NCI-H2029 treated with DMSO at 0.1 percent for 48 hours (cell line): ENCODE measurements around the gene SP6.

Experiments
- DNase-seq: peaks from one replicate; lab custom pipeline; 2025; lab: John Stamatoyannopoulos, UW

Gene SP6

GRCh38 chr17:47850692-47851573 is at the start of gene SP6:
TSS of gene SP6 (minus strand) at chr17:47851163. CDS start at chr17:47848429, 2,734 bp downstream.
- DNase-seq, result peak; percentile 43

- no peak for DNase-seq
Observed at GRCh38 chr17:47899643-47900042, 48.7 kb upstream of the SP6 start.

DNA sequence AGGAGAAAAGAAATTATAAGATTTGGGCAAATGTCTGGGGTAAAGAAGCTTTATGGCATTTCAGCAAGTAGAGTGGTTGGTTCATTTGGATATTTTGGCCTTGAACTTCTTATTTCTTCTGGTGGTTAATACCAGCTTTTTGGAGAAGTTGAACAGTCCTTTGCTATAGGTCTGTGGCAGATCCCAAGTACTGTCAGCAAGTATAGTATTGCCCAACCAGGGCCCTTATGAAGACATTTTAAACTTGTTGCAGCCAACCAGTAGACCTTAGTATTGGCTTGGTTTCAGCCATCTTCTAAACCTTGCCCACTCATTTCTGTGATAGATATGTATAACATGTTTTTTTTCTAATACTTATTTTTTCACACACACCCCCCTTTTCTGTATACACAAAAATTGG is 47.3 kb upstream of the SP6 start:
- no peak for DNase-seq

- DNase-seq, result no peak
Observed at GRCh38 chr17:47897561-47897960, 46.6 kb upstream of the SP6 start.

DNA sequence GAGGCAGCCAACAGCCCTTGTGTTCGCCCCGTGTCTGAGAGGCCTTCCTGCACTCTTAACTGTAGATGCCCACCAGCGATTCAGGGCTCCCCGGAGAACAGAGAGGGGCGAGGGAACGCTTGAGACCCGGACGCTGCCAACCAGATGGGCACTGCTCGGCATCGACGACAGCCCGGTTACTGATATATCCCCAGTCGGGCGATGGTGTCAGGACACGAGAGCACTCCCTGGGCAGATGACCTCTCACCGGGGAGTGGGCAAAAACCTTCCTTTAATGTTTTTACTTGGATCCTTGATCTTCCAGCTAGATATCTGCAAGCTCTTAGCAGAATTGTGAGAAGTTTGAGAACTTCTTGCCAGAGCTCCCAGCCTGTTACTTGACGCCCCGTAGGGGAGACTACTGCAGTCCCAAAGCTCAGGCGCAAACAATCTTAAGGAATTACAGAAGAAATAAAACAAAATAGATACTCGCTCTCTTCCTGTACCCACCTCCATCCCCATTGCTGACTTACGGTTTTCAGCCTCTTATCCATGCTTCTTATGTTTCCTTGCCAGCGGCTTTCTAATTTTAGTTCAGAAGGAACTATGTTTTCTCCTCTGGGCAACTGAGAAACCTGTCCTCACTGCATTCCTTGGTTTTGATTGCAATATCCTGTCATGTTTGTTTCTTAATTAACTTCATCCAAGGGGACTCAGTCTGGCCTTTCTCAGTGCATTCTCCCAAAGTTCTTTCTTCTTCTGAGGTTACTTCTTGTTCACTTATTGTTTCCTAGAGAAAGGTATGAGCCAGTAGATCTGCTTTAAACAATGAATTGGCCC is 45.9 kb upstream of the SP6 start:
- peak; percentile 25 for DNase-seq

DNA sequence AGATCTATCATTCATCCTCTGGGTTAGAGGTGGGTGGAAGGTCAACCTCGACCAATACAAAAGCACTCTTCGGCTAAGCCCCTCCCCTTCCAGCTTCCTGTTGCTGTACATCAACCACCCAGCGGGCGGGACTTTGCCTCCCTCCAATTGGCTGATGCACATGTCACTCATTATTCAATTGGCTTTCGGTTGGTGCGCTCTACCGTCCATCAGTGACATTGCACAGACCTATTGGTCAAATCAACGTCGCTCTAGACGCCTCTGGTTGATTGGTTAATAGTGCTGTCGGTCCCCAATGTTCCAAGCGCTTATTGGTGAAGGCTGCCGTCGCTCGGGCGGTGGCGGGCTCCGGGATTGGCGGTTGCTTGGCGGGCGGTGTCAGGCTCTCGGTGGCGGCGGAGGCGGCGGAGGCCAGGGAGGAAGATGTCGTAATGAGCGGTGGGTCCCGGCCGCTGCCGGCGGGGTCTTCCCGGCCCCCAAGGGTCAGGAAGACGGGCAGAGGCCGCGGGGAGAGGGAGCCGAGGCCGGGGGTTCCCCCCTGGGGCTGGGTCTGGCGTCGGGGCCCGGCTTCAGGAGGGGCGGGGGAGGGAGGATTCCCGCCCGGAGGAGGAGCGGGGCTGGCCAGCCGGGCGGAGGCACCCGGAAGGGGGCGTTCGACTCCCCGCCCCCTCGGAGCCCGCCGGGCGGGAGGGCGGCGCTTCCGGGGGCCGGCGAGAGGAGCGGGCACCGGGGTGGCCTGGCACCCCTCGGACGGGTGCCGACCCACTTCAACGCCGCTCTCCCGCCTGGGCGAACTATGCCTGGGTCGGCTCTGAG is 45.1 kb upstream of the SP6 start, which contains the start of gene SP2:
Gene SP2 (plus strand): TSS at position 381 of the 816 bp plus-strand sequence. CDS start 51 bp downstream, at position 432.
- peak; percentile 96 for DNase-seq

DNA sequence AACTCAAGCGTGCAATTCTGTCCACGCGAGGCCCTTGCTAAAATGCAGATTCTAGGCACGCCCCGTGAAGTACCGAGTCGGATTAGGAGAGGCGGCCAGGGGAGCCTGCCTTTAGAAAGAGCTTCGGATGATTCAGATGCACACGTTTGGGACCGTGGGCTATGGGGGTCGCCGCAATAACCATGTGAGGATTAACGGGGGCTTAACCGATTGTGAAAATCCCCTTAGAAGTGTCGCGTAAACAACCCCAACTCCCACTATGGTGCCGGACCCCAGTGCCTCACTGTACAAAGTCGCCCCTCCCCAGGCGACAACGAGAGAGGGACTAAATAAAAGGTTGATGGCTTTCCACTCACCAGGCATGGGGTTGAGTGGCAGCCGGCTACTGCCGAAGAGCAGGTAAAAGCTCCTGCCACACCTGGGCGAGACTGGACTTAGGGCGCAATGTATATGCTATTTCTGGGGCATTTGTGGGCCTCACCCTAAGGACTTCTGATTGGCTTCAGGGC is 44.4 kb upstream of the SP6 start:
- DNase-seq, result peak; percentile 3

DNA sequence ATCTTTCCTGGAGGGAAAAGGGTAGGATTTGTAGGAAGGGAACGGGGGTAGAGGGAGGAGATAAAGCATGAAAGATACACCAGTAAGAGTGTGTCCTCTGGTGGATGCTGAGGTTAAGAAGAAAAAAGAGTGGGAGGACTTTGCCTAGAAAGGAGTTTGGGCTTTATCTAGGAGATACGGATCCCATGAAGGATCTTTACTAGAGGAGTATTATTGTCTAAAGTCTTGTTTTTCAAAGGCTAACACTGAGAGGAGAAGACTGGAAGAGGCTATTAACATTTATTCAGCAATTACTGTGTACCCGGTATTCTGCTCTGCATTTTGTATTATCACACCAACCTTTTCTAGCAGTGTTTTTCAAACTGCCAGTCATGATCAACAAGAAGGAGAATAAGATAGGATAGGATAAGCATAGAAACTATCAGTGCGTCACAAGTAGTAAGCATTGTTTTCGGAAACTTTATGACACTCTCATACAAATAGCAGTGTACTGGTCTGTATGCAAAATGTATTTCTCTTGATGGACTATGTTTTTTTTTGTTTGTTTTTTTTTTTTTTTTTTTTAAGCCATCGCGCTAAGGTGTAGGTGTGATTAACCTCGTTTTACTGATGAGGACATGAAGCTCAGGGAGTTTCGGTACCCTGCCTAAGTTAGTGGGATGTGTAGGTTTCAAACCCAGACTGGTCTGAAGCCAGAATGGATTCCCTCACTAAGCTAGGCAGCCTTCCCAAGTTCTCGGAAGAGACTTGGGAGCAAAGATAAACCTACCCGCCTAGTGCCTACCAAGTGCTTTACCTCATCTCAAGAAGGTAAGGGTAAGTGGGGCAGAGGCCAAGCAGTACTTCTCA is 43.8 kb upstream of the SP6 start:
- no peak for DNase-seq

DNA sequence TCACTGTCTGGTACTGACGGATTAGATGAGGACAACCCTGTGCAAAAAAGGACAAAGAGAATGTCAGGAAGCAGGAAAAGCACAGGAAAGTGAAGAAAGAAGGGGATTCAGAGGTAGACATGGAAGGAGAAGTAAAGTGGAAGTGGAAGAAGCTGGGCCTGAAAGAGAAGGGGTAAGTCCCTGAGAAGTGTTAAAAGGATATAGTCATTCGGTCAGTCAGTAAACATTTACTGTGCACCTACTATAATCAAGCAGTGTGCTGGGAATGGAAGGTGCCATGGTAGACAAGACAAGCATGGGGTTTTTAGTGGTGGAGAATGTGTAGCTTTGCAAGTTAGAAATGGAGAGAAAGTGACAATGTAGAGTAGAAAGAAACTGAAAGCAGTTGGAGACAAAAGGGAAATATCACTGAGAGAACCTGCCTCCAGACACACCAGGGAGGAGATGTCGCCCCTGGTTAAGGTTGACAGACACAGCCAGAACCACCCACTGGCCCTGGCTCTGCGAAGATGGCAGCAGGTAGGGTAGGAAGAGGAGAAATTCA is 40.7 kb upstream of the SP6 start:
- DNase-seq, result no peak

DNA sequence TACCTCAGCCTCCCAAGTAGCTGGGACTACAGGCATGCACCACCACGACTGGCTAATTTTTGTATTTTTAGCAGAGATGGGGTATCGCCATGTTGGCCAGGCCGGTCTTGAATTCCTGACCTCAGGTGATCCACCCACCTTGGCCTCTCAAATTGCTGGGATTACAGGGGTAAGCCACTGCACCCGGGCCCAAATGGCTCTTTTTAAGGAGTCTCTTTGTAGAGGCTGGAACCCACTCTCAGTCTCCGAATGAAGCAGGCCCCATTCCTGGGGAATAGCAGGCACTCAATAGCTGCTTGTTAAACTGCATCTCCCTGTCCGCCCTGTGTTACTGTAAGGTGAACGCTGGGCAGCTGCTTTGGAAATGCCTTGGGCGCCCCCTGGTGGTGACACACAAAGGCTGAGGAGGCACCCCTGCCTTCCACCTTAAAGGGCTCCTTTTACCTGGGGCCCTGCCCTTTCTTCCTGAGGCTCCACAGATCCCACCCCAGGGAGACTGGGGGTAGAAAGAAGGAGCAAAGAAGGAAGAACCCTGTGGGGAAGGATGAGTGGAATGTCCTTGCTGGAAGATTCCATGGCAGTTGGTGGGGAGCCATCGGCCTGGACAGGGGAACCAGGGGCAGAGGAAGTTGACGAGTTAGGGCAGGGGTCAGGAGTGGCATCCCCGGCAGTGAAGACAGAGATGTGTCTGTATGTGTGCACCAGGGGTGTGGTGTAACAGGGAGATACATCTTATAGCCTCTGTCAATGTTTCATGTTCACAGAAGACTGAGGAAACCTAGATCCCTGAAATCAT is 39.0 kb upstream of the SP6 start:
- DNase-seq, result peak; percentile 30

GRCh38 chr17:47888293-47888692 is 37.3 kb upstream of the SP6 start:
- DNase-seq, result no peak

GRCh38 chr17:47884905-47885730 is 34.2 kb upstream of the SP6 start:
- no peak for DNase-seq

GRCh38 chr17:47884427-47884740 is 33.4 kb upstream of the SP6 start:
- no peak for DNase-seq

DNA sequence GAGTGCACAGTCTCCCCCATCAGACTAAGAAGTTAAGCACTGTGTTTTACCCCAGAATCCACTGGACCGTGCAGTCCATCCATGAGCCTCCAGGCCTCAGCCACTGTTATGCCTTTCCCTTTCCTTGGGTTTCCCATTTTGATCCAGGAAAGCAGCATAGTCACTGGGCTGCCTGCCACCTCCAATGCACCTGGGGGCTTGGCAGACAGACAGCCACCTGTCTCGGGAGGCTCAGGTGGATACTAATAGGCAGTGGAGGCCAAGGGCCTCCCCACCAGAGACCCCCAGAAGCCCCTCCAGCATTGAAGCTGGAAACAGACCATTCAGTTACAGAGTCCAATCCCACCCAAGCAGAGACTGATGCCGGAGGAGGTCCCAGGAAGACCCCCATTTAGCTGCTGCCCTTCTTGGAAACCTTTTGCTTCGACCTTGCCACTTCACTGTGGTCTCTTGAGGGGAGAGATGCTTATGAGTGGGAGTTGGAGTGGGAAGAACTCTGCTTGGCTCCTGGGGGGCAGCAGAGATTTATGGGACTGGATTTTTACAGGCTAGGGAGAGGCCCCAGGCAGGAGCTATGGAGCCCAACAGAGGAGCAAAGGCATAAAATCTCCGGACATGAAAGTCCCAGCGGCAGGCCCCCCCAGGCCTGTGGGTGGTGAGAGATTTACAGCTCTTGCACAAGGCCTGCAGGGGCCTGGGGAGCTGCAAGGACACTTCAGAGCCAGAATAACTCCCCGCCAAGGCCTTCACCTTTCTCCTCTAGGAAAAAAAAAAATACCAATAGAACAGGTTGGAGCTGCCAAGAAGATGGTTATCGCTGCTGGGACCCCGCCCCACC is 32.8 kb upstream of the SP6 start:
- no peak for DNase-seq

- no peak for DNase-seq
Observed at GRCh38 chr17:47882695-47883588, 32.0 kb upstream of the SP6 start.

DNA sequence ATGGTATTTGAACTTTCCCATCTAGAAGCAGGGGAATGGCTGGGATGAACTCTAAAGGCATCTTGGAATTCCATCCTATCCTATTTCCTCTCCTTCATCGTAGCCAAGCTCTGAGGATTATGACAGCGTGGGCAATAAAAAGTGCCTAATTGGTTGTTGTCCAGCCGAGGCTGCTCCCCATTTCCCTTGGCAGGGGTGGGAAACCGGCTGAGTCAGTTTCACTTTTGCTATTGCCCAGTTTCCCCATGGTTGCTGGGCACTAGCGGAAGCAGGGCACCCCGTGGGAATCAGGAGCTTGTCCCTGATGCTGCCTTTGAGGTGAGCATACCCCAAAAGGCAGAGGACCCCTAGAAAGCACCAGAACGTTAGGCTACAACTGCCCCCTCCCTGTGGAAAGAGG is 31.3 kb upstream of the SP6 start:
- no peak for DNase-seq
